A673 (cell line): ENCODE measurements around the gene FAM89B.

Experiments used
- CTCF ChIP-seq: fragments of 300-800, 200-600 bp; sonication (generic); conservative IDR thresholded peaks from 2 replicates; pipeline ENCODE4 v1.5.1; 2017; ENCODE audit warnings: low read depth, mild to moderate bottlenecking, antibody characterized with exemption, low read length, moderate library complexity, mixed read lengths
- EZH2 ChIP-seq: fragments of 200-600 bp; sonication (generic); IDR thresholded peaks from 2 replicates; pipeline ENCODE4 v1.6.1; 2017; ENCODE audit warnings: borderline replicate concordance, low read depth, mild to moderate bottlenecking, mixed read lengths, antibody characterized with exemption, low read length; ENCODE audit not compliant: poor library complexity, severe bottlenecking

- no peak for TF ChIP-seq CTCF
- no peak for TF ChIP-seq EZH2
Measured at GRCh38 chr11:65620666-65621065, 48.3 kb downstream of the FAM89B start.
